ENCODE measurements around the gene SKP1.
A peak's percentile ranks its signal among the peaks of the same experiment; 100 is the strongest.

SKP1 gene

DNA sequence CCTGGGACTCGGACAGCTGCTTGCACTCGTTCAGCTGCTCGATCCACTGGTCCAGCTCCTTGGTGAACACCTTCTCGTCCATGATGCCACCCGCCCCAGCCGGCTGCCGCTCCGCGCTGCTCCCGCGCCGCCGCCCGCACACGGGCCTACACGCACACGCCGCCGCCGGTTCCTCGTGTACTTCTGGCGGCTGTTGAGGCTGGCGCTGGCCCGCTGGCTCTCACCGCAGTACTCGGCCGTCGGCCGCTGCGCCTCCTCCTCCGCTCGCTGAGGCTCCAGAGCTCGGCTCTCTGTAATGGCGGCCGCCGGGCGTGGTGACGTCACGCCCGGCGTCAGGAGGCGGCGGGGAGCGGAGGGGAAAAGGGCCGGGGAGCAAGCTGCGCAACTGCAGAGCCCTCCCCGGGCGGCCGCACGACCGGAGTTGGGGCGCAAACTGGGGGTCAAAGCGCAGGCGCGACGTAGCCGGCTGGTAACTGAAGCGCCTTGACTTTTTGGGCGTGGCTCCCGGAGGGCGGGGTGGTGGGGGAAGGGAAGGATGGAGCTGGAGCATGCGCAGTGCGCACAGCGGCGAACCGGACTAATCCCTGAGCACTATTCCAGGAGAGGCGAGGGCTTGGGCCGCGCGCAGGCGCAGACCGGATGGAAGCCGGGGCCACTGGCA is 49.2 kb upstream of the SKP1 start, which contains the start of gene PPP2CA (continued):
- TF ChIP-seq, protein P1, sequence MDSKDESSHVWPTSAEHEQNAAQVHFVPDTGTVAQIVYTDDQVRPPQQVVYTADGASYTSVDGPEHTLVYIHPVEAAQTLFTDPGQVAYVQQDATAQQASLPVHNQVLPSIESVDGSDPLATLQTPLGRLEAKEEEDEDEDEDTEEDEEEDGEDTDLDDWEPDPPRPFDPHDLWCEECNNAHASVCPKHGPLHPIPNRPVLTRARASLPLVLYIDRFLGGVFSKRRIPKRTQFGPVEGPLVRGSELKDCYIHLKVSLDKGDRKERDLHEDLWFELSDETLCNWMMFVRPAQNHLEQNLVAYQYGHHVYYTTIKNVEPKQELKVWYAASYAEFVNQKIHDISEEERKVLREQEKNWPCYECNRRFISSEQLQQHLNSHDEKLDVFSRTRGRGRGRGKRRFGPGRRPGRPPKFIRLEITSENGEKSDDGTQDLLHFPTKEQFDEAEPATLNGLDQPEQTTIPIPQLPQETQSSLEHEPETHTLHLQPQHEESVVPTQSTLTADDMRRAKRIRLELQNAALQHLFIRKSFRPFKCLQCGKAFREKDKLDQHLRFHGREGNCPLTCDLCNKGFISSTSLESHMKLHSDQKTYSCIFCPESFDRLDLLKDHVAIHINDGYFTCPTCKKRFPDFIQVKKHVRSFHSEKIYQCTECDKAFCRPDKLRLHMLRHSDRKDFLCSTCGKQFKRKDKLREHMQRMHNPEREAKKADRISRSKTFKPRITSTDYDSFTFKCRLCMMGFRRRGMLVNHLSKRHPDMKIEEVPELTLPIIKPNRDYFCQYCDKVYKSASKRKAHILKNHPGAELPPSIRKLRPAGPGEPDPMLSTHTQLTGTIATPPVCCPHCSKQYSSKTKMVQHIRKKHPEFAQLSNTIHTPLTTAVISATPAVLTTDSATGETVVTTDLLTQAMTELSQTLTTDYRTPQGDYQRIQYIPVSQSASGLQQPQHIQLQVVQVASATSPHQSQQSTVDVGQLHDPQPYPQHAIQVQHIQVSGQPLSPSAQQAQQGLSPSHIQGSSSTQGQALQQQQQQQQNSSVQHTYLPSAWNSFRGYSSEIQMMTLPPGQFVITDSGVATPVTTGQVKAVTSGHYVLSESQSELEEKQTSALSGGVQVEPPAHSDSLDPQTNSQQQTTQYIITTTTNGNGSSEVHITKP (tag by site-specific recombination; IDR thresholded peaks at IDR 0.05): 0 out of 2 replicates have a peak, but pooled peaks have one; percentile 47
- TF ChIP-seq GLIS2 (tag by site-specific recombination; IDR thresholded peaks at IDR 0.05): peak; percentile 69; the same call in 1 of the 2 replicates
- TF ChIP-seq ZSCAN16 (tag by site-specific recombination; IDR thresholded peaks at IDR 0.05): 0 out of 2 replicates have a peak, but pooled peaks have one; percentile 34
- TF ChIP-seq PRDM2 (tag by site-specific recombination; IDR thresholded peaks at IDR 0.05; ENCODE audit: borderline replicate concordance): 0 out of 2 replicates have a peak, but pooled peaks have one; percentile 78
- peak; percentile 43; the same call in 1 of the 2 replicates for TF ChIP-seq EGR2 (tag by site-specific recombination; IDR thresholded peaks at IDR 0.05; ENCODE audit: low read depth)
- TF ChIP-seq ZNF114 (tag by site-specific recombination; IDR thresholded peaks at IDR 0.05): no peak
- TF ChIP-seq YY1 (tag by site-specific recombination; IDR thresholded peaks at IDR 0.05): peak; percentile 76
- 0 out of 2 replicates have a peak, but pooled peaks have one; percentile 15 for TF ChIP-seq OVOL3 (tag by site-specific recombination; IDR thresholded peaks at IDR 0.05)
- TF ChIP-seq ZNF157 (tag by site-specific recombination; IDR thresholded peaks at IDR 0.05): 0 out of 2 replicates have a peak, but pooled peaks have one; percentile 38
- peak; percentile 58; the same call in 1 of the 2 replicates for TF ChIP-seq ZNF174 (tag by site-specific recombination; IDR thresholded peaks at IDR 0.05)
- TF ChIP-seq, protein P2, sequence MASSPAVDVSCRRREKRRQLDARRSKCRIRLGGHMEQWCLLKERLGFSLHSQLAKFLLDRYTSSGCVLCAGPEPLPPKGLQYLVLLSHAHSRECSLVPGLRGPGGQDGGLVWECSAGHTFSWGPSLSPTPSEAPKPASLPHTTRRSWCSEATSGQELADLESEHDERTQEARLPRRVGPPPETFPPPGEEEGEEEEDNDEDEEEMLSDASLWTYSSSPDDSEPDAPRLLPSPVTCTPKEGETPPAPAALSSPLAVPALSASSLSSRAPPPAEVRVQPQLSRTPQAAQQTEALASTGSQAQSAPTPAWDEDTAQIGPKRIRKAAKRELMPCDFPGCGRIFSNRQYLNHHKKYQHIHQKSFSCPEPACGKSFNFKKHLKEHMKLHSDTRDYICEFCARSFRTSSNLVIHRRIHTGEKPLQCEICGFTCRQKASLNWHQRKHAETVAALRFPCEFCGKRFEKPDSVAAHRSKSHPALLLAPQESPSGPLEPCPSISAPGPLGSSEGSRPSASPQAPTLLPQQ (tag by site-specific recombination; IDR thresholded peaks at IDR 0.05): peak; percentile 43; the same call in 1 of the 2 replicates
- peak; percentile 99 for TF ChIP-seq KLF9 (tag by site-specific recombination; IDR thresholded peaks at IDR 0.05; ENCODE audit: low read depth)
- TF ChIP-seq ZNF501 (tag by site-specific recombination; IDR thresholded peaks at IDR 0.05): peak; percentile 74
- peak; percentile 98; the same call in 1 of the 2 replicates for TF ChIP-seq KLF7 (tag by site-specific recombination; IDR thresholded peaks at IDR 0.05; ENCODE audit: borderline replicate concordance)
- peak; percentile 90 for TF ChIP-seq ZBTB8A (tag by site-specific recombination; IDR thresholded peaks at IDR 0.05)
- TF ChIP-seq ZBTB6 (tag by site-specific recombination; IDR thresholded peaks at IDR 0.05): no peak; the same call in 1 of the 2 replicates
- peak; percentile 51; the same call in 1 of the 2 replicates for TF ChIP-seq ZBTB1 (tag by site-specific recombination; IDR thresholded peaks at IDR 0.05)
- peak; percentile 53 for TF ChIP-seq ZNF341 (tag by site-specific recombination; IDR thresholded peaks at IDR 0.05; ENCODE audit: low read depth)
- peak; percentile 81 for TF ChIP-seq ZBTB21 (tag by site-specific recombination; IDR thresholded peaks at IDR 0.05)
- peak; percentile 55; the same call in 1 of the 2 replicates for TF ChIP-seq IKZF3 (tag by site-specific recombination; IDR thresholded peaks at IDR 0.05)
- no peak for TF ChIP-seq ZNF140 (tag by site-specific recombination; IDR thresholded peaks at IDR 0.05)
- no peak for TF ChIP-seq ZNF19 (tag by site-specific recombination; IDR thresholded peaks at IDR 0.05; ENCODE audit: low read depth)
- TF ChIP-seq ZNF169 (tag by site-specific recombination; IDR thresholded peaks at IDR 0.05): peak; percentile 42; the same call in 1 of the 2 replicates
- peak; percentile 96 for TF ChIP-seq ATF2 (tag by site-specific recombination; IDR thresholded peaks at IDR 0.05; ENCODE audit: low read depth)
- peak; percentile 69; the same call in 1 of the 2 replicates for TF ChIP-seq KLF8 (tag by site-specific recombination; IDR thresholded peaks at IDR 0.05)
- peak; percentile 96 for TF ChIP-seq ZBTB17 (tag by site-specific recombination; IDR thresholded peaks at IDR 0.05)

Measured in HEK293 (cell line).